Astrocyte (in vitro differentiated cells and primary cell): ENCODE results near the gene TSPAN4.

ENCODE experiments used
- EZH2 ChIP-seq: IDR thresholded peaks from 2 replicates; pipeline ENCODE4 v1.6.1; 2012; ENCODE audit warnings: mild to moderate bottlenecking, low read length, inconsistent platforms; ENCODE audit not compliant: insufficient read depth
- TF ChIP-seq, protein P1 (sequence below): IDR thresholded peaks from 2 replicates; pipeline ENCODE4 v1.5.1; 2011; ENCODE audit warnings: low read depth, mild to moderate bottlenecking, inconsistent platforms, low read length, moderate library complexity; ENCODE audit not compliant: insufficient read depth

DNA sequence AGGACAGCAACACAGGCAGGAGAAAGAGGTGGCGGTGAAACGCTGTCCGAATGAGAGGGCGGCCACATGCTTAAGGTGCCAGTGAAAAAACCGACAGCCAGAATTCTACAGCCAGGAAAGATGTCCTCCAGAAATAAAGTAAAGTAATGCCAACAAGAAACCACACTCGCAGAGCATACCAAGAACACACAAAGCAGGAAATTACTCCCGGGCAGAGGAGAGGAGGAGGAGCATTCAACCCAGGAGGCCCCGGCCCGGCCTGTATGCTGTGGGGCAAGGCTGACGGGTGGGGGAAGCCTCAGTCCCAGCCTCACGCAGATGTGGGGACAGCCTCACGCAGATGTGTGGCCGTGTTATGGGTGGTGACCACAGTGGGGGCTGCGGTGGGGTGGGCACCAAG is 39.9 kb downstream of the TSPAN4 start:
- TF ChIP-seq, protein P1, sequence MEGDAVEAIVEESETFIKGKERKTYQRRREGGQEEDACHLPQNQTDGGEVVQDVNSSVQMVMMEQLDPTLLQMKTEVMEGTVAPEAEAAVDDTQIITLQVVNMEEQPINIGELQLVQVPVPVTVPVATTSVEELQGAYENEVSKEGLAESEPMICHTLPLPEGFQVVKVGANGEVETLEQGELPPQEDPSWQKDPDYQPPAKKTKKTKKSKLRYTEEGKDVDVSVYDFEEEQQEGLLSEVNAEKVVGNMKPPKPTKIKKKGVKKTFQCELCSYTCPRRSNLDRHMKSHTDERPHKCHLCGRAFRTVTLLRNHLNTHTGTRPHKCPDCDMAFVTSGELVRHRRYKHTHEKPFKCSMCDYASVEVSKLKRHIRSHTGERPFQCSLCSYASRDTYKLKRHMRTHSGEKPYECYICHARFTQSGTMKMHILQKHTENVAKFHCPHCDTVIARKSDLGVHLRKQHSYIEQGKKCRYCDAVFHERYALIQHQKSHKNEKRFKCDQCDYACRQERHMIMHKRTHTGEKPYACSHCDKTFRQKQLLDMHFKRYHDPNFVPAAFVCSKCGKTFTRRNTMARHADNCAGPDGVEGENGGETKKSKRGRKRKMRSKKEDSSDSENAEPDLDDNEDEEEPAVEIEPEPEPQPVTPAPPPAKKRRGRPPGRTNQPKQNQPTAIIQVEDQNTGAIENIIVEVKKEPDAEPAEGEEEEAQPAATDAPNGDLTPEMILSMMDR: no peak
- no peak for TF ChIP-seq EZH2
